ENCODE data around the gene SMO.

SMO gene

DNA sequence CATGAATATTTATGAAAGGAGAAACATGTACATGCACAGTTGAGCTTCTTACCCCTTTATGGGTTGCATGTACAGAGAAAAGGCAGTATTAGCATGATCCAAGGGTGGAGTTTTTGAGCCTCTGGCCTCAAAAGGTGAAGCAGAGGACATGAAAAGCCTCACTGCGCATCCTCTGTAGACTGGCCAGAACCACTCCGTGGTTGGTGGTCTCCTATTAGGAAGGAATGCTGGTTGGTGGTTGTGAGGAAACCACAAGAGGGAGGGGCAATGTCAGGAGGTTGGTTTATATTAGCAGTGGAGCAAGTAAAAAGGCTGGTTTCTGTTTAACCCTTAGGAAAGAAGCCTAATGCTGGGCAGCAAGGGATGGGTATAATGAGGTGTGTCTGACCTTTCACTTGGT, 73.9 kb downstream of the SMO start:
- TF ChIP-seq, protein P1, sequence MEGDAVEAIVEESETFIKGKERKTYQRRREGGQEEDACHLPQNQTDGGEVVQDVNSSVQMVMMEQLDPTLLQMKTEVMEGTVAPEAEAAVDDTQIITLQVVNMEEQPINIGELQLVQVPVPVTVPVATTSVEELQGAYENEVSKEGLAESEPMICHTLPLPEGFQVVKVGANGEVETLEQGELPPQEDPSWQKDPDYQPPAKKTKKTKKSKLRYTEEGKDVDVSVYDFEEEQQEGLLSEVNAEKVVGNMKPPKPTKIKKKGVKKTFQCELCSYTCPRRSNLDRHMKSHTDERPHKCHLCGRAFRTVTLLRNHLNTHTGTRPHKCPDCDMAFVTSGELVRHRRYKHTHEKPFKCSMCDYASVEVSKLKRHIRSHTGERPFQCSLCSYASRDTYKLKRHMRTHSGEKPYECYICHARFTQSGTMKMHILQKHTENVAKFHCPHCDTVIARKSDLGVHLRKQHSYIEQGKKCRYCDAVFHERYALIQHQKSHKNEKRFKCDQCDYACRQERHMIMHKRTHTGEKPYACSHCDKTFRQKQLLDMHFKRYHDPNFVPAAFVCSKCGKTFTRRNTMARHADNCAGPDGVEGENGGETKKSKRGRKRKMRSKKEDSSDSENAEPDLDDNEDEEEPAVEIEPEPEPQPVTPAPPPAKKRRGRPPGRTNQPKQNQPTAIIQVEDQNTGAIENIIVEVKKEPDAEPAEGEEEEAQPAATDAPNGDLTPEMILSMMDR (IDR thresholded peaks at IDR 0.05; ENCODE audit: unreplicated experiment in 3 of 3) = no peak
- Mint-ChIP-seq H3K4me1 (no peaks in the 10 kb centered on the region), H3K27me3 (ENCODE audit: low read depth) (no peaks in the 10 kb centered on the region), H3K36me3 (ENCODE audit: low read depth) (no peaks in the 10 kb centered on the region), H3K9me3 (no peaks in the 10 kb centered on the region), H3K27ac (no peak overlapping the region), H3K4me3 (no peak overlapping the region)

Measured in nephron (organoid).